K562 (cell line): ENCODE measurements around the gene SYNPR. TPM values are rescaled to one million over a fixed set of nuclear protein-coding genes. Genes with fewer than 3 reads are reported as not detected.

Experiments
- ATF3 ChIP-seq, 2 experiments: fragments of 450-650 bp in 1 of 2; sonication (generic) in 1 of 2; formaldehyde crosslinking in 1 of 2; IDR thresholded peaks in 1 of 2; conservative IDR thresholded peaks in 1 of 2; 2 replicates each; pipeline versions ENCODE4 v1.6.1 to v1.8.1; 2016 to 2023; ENCODE audit warnings: mild to moderate bottlenecking in 2 of 2, moderate library complexity in 2 of 2, inconsistent platforms in 1 of 2, missing genetic modification reagents in 1 of 2
- DIDO1 ChIP-seq: fragments of 450-650 bp; IDR thresholded peaks from 2 replicates; pipeline ENCODE4 v1.6.1; 2016; ENCODE audit warnings: low read depth, missing biosample characterization, missing genetic modification characterization
- E2F4 ChIP-seq: sonication (generic); formaldehyde crosslinking; IDR thresholded peaks from 2 replicates; pipeline ENCODE4 v1.8.0; 2022; ENCODE audit warnings: mild to moderate bottlenecking, low read depth, missing genetic modification reagents
- SETDB1 ChIP-seq: IDR thresholded peaks from one replicate; pipeline ENCODE4 v1.6.1; 2012; ENCODE audit warnings: low read length, control low read depth, inconsistent platforms
- ZBTB1 ChIP-seq: sonication (generic); formaldehyde crosslinking; IDR thresholded peaks from 2 replicates; pipeline ENCODE4 v1.8.1; 2023; ENCODE audit warnings: missing genetic modification reagents, low read depth, mild to moderate bottlenecking, borderline replicate concordance
- ZNF253 ChIP-seq: fragments of 250-450 bp; sonication (Bioruptor Pico); conservative IDR thresholded peaks from 2 replicates; pipeline ENCODE4 v1.6.1; 2021; ENCODE audit warnings: mild to moderate bottlenecking
- ZNF407 ChIP-seq: fragments of 450-650 bp; IDR thresholded peaks from 2 replicates; pipeline ENCODE4 v1.6.1; 2016; ENCODE audit warnings: low read depth
- polyA plus RNA-seq, 8 experiments: library from polyadenylated mRNA; depleted of rRNA in 4 of 8; stranded (reverse) in 5 of 8; unstranded in 3 of 8; fragments of >200 nt; fragmentation: Nextera tagmentation in 2 of 8; fragmentation: Illumina TruSeq in 1 of 8; extraction: Ambion mirVana in 2 of 8; extraction: Trizol in 1 of 8; gene quantifications; 2 replicates each; pipeline versions ENCODE4 v1.2.1 to v1.2.3, GENCODE V29; 2011 to 2014; ENCODE audit warnings: inconsistent platforms in 1 of 8, missing spikeins in 1 of 8
- total RNA-seq, 7 experiments: library from RNA; depleted of rRNA in 6 of 7; stranded (reverse); fragments of >200 nt in 6 of 7; fragmentation: Illumina TruSeq in 2 of 7; extraction: Trizol in 2 of 7; gene quantifications; 2 replicates each; pipeline versions ENCODE4 v1.2.1 to v1.2.3, GENCODE V29; 2011 to 2021; ENCODE audit warnings: low replicate concordance in 1 of 7

SYNPR gene
- total and polyA plus RNA-seq, 9 of the 15 experiments (the other 6 are each of a cell fraction or from before 2014, with no cell fraction given) = not detected

- TF ChIP-seq ZNF407 (no peak), ZNF253 (CRISPR knock-in tag) (no peak), DIDO1 (tag) (no peak), ZBTB1 (CRISPR knock-in tag) (no peak), SETDB1 (no peak), E2F4 (CRISPR knock-in tag) (no peak), ATF3 (IDR thresholded peaks at IDR 0.05) (no peak), ATF3 (CRISPR knock-in tag; conservative IDR thresholded peaks at IDR 0.05) (no peak)
Observed at GRCh38 chr3:63597019-63597418, 318.9 kb downstream of the SYNPR start (continued).
